ENCODE results near the gene ADGRB2. TPM values are rescaled to one million over a fixed set of nuclear protein-coding genes. Genes with fewer than 3 reads are reported as not detected.

ADGRB2 gene
- total RNA-seq: 1 to 10 TPM; 1.6 to 1.7 TPM

GRCh38 chr1:31764312-31765040 lies at the start of gene ADGRB2:
Gene ADGRB2 (minus strand): TSS chr1:31764340. CDS start chr1:31757221, 7,119 bp downstream.
- Mint-ChIP-seq H3K27me3 (peaks cover 9% of the 10 kb centered on the region), H3K27ac (peak within 1 kb of the TSS; percentile 28), H3K4me1 (ENCODE audit: low read depth) (peaks cover 30% of the 10 kb centered on the region), H3K36me3 (no peaks in the 10 kb centered on the region), H3K9me3 (no peaks in the 10 kb centered on the region), H3K4me3 (peak within 1 kb of the TSS; percentile 73)
- ChIA-PET POLR2A (no interaction called here), CTCF (interaction anchor here (2.3 to 2.4 kb wide), 2 partner anchors 25 kb away, joined by 10 to 48 read pairs; no protein-coding TSS in a partner anchor)
- intact Hi-C loops (cut with micrococcal nuclease): no loop called here
- DNase-seq: peak; percentile 26

- DNase-seq: no peak
- no peaks in the 10 kb centered on the region for H3K36me3 Mint-ChIP-seq
- POLR2A ChIA-PET: no interaction called here
- no peaks in the 10 kb centered on the region for H3K27me3 Mint-ChIP-seq
- H3K4me1 Mint-ChIP-seq (ENCODE audit: low read depth): peaks cover 7% of the 10 kb centered on the region
- H3K27ac Mint-ChIP-seq: no peak overlapping the region
- intact Hi-C loops (cut with micrococcal nuclease): no loop called here
- CTCF ChIA-PET: interaction anchor here (1.2 to 8.9 kb wide), 4 partner anchors 9 to 151 kb away, joined by 3 to 120 read pairs (median 6); no protein-coding TSS in a partner anchor
- H3K9me3 Mint-ChIP-seq: no peaks in the 10 kb centered on the region
- H3K4me3 Mint-ChIP-seq: no peak overlapping the region
These were observed 48.2 kb upstream of the ADGRB2 start for GRCh38 chr1:31812158-31812829.

GRCh38 chr1:31811605-31812004 lies 47.5 kb upstream of the ADGRB2 start:
- no peak overlapping the region for H3K4me3 Mint-ChIP-seq
- no peaks in the 10 kb centered on the region for H3K36me3 Mint-ChIP-seq
- no peak for DNase-seq
- intact Hi-C loops (cut with micrococcal nuclease): no loop called here
- CTCF ChIA-PET: interaction anchor here (1.0 to 8.9 kb wide), 2 partner anchors 23 to 151 kb away, joined by 4 to 120 read pairs; no protein-coding TSS in a partner anchor
- H3K27me3 Mint-ChIP-seq: no peaks in the 10 kb centered on the region
- POLR2A ChIA-PET: no interaction called here
- H3K27ac Mint-ChIP-seq: no peak overlapping the region
- peaks cover 7% of the 10 kb centered on the region for H3K4me1 Mint-ChIP-seq (ENCODE audit: low read depth)
- H3K9me3 Mint-ChIP-seq: no peaks in the 10 kb centered on the region

GRCh38 chr1:31809698-31810097 lies 45.6 kb upstream of the ADGRB2 start:
- peak; percentile 4 for DNase-seq
- Mint-ChIP-seq H3K4me1 (ENCODE audit: low read depth) (no peaks in the 10 kb centered on the region), H3K4me3 (no peak overlapping the region), H3K36me3 (no peaks in the 10 kb centered on the region), H3K27ac (no peak overlapping the region), H3K27me3 (no peaks in the 10 kb centered on the region), H3K9me3 (no peaks in the 10 kb centered on the region)
- intact Hi-C loops (cut with micrococcal nuclease): no loop called here
- ChIA-PET POLR2A (no interaction called here), CTCF (interaction anchor here (8.9 kb wide), 1 partner anchor 153 kb away, joined by 120 read pairs; no protein-coding TSS in a partner anchor)

GRCh38 chr1:31807273-31808048 lies 43.3 kb upstream of the ADGRB2 start:
- Mint-ChIP-seq H3K4me1 (ENCODE audit: low read depth) (peaks cover 5% of the 10 kb centered on the region), H3K9me3 (no peaks in the 10 kb centered on the region), H3K27ac (no peak overlapping the region), H3K36me3 (no peaks in the 10 kb centered on the region), H3K4me3 (no peak overlapping the region), H3K27me3 (no peaks in the 10 kb centered on the region)
- POLR2A ChIA-PET: no interaction called here
- intact Hi-C loops (cut with micrococcal nuclease): no loop called here
- CTCF ChIA-PET: interaction anchor here (1.2 kb wide), 1 partner anchor 8 kb away, joined by 3 read pairs; the partner anchor contains the start of gene SPOCD1
- no peak for DNase-seq

- Mint-ChIP-seq H3K36me3 (no peaks in the 10 kb centered on the region), H3K4me3 (no peak overlapping the region), H3K27ac (no peak overlapping the region), H3K27me3 (peaks cover 2% of the 10 kb centered on the region), H3K9me3 (no peaks in the 10 kb centered on the region), H3K4me1 (ENCODE audit: low read depth) (peaks cover 5% of the 10 kb centered on the region)
- ChIA-PET CTCF (interaction anchor here (0.6 to 1.2 kb wide), 5 partner anchors 10 to 538 kb away, joined by 3 to 6 read pairs (median 3); partner anchors contain the start of gene SPOCD1), POLR2A (no interaction called here)
- DNase-seq: peak; percentile 4
- intact Hi-C loops (cut with micrococcal nuclease): no loop called here
These were observed 41.2 kb upstream of the ADGRB2 start for GRCh38 chr1:31805318-31805717.

GRCh38 chr1:31804098-31804497 lies 40.0 kb upstream of the ADGRB2 start:
- no peak overlapping the region for H3K27ac Mint-ChIP-seq
- peaks cover 5% of the 10 kb centered on the region for H3K4me1 Mint-ChIP-seq (ENCODE audit: low read depth)
- CTCF ChIA-PET: interaction anchor here (0.7 to 1.5 kb wide), 4 partner anchors 9 to 160 kb away, joined by 3 to 6 read pairs (median 6); partner anchors contain the start of gene SPOCD1
- no peaks in the 10 kb centered on the region for H3K9me3 Mint-ChIP-seq
- peaks cover 2% of the 10 kb centered on the region for H3K27me3 Mint-ChIP-seq
- no peak for DNase-seq
- no peak overlapping the region for H3K4me3 Mint-ChIP-seq
- intact Hi-C loops (cut with micrococcal nuclease): no loop called here
- POLR2A ChIA-PET: no interaction called here
- H3K36me3 Mint-ChIP-seq: no peaks in the 10 kb centered on the region

- CTCF ChIA-PET: interaction anchor here (1.1 to 1.5 kb wide), 3 partner anchors 10 to 15 kb away, joined by 5 to 6 read pairs (median 6); partner anchors contain the start of gene SPOCD1
- Mint-ChIP-seq H3K27me3 (peaks cover 2% of the 10 kb centered on the region), H3K4me1 (ENCODE audit: low read depth) (peaks cover 10% of the 10 kb centered on the region), H3K9me3 (no peaks in the 10 kb centered on the region), H3K27ac (no peak overlapping the region), H3K36me3 (no peaks in the 10 kb centered on the region), H3K4me3 (no peak overlapping the region)
- POLR2A ChIA-PET: interaction anchor here (0.6 kb wide), 1 partner anchor 154 kb away, joined by 3 read pairs; no protein-coding TSS in a partner anchor
- intact Hi-C loops (cut with micrococcal nuclease): no loop called here
- DNase-seq: no peak
These were observed 39.5 kb upstream of the ADGRB2 start for GRCh38 chr1:31803610-31804009.

GRCh38 chr1:31802190-31803150 lies 38.3 kb upstream of the ADGRB2 start:
- H3K9me3 Mint-ChIP-seq: no peaks in the 10 kb centered on the region
- DNase-seq: no peak
- intact Hi-C loops (cut with micrococcal nuclease): no loop called here
- no peak overlapping the region for H3K4me3 Mint-ChIP-seq
- H3K27ac Mint-ChIP-seq: no peak overlapping the region
- H3K36me3 Mint-ChIP-seq: no peaks in the 10 kb centered on the region
- peaks cover 13% of the 10 kb centered on the region for H3K4me1 Mint-ChIP-seq (ENCODE audit: low read depth)
- peaks cover 2% of the 10 kb centered on the region for H3K27me3 Mint-ChIP-seq
- ChIA-PET CTCF (interaction anchor here (1.3 to 1.5 kb wide), 2 partner anchors 13 to 162 kb away, joined by 4 to 6 read pairs; partner anchors contain the start of gene SPOCD1), POLR2A (no interaction called here)

- DNase-seq: peak; percentile 3
- ChIA-PET POLR2A (no interaction called here), CTCF (interaction anchor here (1.3 to 1.5 kb wide), 2 partner anchors 14 to 163 kb away, joined by 4 to 6 read pairs; partner anchors contain the start of gene SPOCD1)
- Mint-ChIP-seq H3K4me1 (ENCODE audit: low read depth) (peaks cover 13% of the 10 kb centered on the region), H3K36me3 (no peaks in the 10 kb centered on the region), H3K27me3 (peaks cover 3% of the 10 kb centered on the region), H3K4me3 (no peak overlapping the region), H3K27ac (no peak overlapping the region), H3K9me3 (no peaks in the 10 kb centered on the region)
- intact Hi-C loops (cut with micrococcal nuclease): no loop called here
These were observed 37.3 kb upstream of the ADGRB2 start for GRCh38 chr1:31801458-31801857.

- no peak for DNase-seq
- Mint-ChIP-seq H3K4me3 (no peak overlapping the region), H3K27ac (no peak overlapping the region), H3K36me3 (no peaks in the 10 kb centered on the region), H3K4me1 (ENCODE audit: low read depth) (peaks cover 13% of the 10 kb centered on the region), H3K9me3 (no peaks in the 10 kb centered on the region), H3K27me3 (peaks cover 3% of the 10 kb centered on the region)
- ChIA-PET POLR2A (no interaction called here), CTCF (interaction anchor here (1.8 kb wide), 1 partner anchor 163 kb away, joined by 5 read pairs; no protein-coding TSS in a partner anchor)
- intact Hi-C loops (cut with micrococcal nuclease): no loop called here
These were observed 36.5 kb upstream of the ADGRB2 start for GRCh38 chr1:31800674-31800967.

Data from activated CD4-positive, alpha-beta memory T cell treated with anti-CD3 and anti-CD28 coated beads for 36 hours (primary cell).